ENCODE measurements around the gene MCM10. TPM values are rescaled to one million over a fixed set of nuclear protein-coding genes. Genes with fewer than 3 reads are reported as not detected.

Gene MCM10
- total and polyA plus RNA-seq, 2 donors from 2014 or later: 0.50 TPM; not detected in 1

- Histone ChIP-seq H3K27ac (ENCODE audit: low read depth in 2 of 2, low read length in 2 of 2) (no peak overlapping the region), H3K4me1 (ENCODE audit: control insufficient read depth in 2 of 3, insufficient read depth in 2 of 3, low read depth in 1 of 3, low read length in 3 of 3) (no peaks in the 10 kb centered on the region), H3K4me3 (ENCODE audit: low read length in 3 of 3) (no peak overlapping the region), H3K9me3 (ENCODE audit: control insufficient read depth in 2 of 3, insufficient read depth in 1 of 3, low read length in 3 of 3) (peaks cover 0 to 3% (median 0%) of the 10 kb centered on the region in 3 donors), H3K36me3 (ENCODE audit: control insufficient read depth in 2 of 3, insufficient read depth in 3 of 3, low read length in 3 of 3) (no peaks in the 10 kb centered on the region), H3K27me3 (ENCODE audit: control insufficient read depth, insufficient read depth, low read length) (no peaks in the 10 kb centered on the region), H3K9ac (ENCODE audit: low read length in 3 of 3) (no peak overlapping the region)
- DNase-seq (peak in 1 of 5 donors; percentile 8), FAIRE-seq (no peak)
- intact Hi-C loops (cut with DNase I): no loop called here
- no peak for TF ChIP-seq CTCF (IDR thresholded peaks at IDR 0.05; ENCODE audit: borderline replicate concordance, extremely low read depth, insufficient read depth)
These were observed 28.6 kb downstream of the MCM10 start for GRCh38 chr10:13189961-13190360.

GRCh38 chr10:13190816-13191215, 29.5 kb downstream of the MCM10 start:
- Histone ChIP-seq H3K4me1 (ENCODE audit: control insufficient read depth in 2 of 3, insufficient read depth in 2 of 3, low read depth in 1 of 3, low read length in 3 of 3) (no peaks in the 10 kb centered on the region), H3K9me3 (ENCODE audit: control insufficient read depth in 2 of 3, insufficient read depth in 1 of 3, low read length in 3 of 3) (peaks cover 0 to 3% (median 0%) of the 10 kb centered on the region in 3 donors), H3K9ac (ENCODE audit: low read length in 3 of 3) (no peak overlapping the region), H3K36me3 (ENCODE audit: control insufficient read depth in 2 of 3, insufficient read depth in 3 of 3, low read length in 3 of 3) (no peaks in the 10 kb centered on the region), H3K27ac (ENCODE audit: low read depth in 2 of 2, low read length in 2 of 2) (no peak overlapping the region), H3K27me3 (ENCODE audit: control insufficient read depth, insufficient read depth, low read length) (no peaks in the 10 kb centered on the region), H3K4me3 (ENCODE audit: low read length in 3 of 3) (no peak overlapping the region)
- intact Hi-C loops (cut with DNase I): no loop called here
- no peak for TF ChIP-seq CTCF (IDR thresholded peaks at IDR 0.05; ENCODE audit: borderline replicate concordance, extremely low read depth, insufficient read depth)
- no peak for DNase-seq
- FAIRE-seq: no peak

GRCh38 chr10:13191362-13191761, 30.0 kb downstream of the MCM10 start:
- no peak overlapping the region for H3K4me3 ChIP-seq (ENCODE audit: low read length in 3 of 3)
- no peak overlapping the region for H3K9ac ChIP-seq (ENCODE audit: low read length in 3 of 3)
- no peaks in the 10 kb centered on the region for H3K4me1 ChIP-seq (ENCODE audit: control insufficient read depth in 2 of 3, insufficient read depth in 2 of 3, low read depth in 1 of 3, low read length in 3 of 3)
- TF ChIP-seq CTCF (IDR thresholded peaks at IDR 0.05; ENCODE audit: borderline replicate concordance, extremely low read depth, insufficient read depth): no peak
- no peak overlapping the region for H3K27ac ChIP-seq (ENCODE audit: low read depth in 2 of 2, low read length in 2 of 2)
- H3K36me3 ChIP-seq (ENCODE audit: control insufficient read depth in 2 of 3, insufficient read depth in 3 of 3, low read length in 3 of 3): no peaks in the 10 kb centered on the region
- intact Hi-C loops (cut with DNase I): no loop called here
- H3K9me3 ChIP-seq (ENCODE audit: control insufficient read depth in 2 of 3, insufficient read depth in 1 of 3, low read length in 3 of 3): peaks cover 0 to 3% (median 0%) of the 10 kb centered on the region in 3 donors
- H3K27me3 ChIP-seq (ENCODE audit: control insufficient read depth, insufficient read depth, low read length): no peaks in the 10 kb centered on the region
- no peak for FAIRE-seq
- DNase-seq: no peak

- Histone ChIP-seq H3K36me3 (ENCODE audit: control insufficient read depth in 2 of 3, insufficient read depth in 3 of 3, low read length in 3 of 3) (no peaks in the 10 kb centered on the region), H3K4me1 (ENCODE audit: control insufficient read depth in 2 of 3, insufficient read depth in 2 of 3, low read depth in 1 of 3, low read length in 3 of 3) (no peaks in the 10 kb centered on the region), H3K4me3 (ENCODE audit: low read length in 3 of 3) (no peak overlapping the region), H3K9ac (ENCODE audit: low read length in 3 of 3) (no peak overlapping the region), H3K27ac (ENCODE audit: low read depth in 2 of 2, low read length in 2 of 2) (no peak overlapping the region), H3K27me3 (ENCODE audit: control insufficient read depth, insufficient read depth, low read length) (no peaks in the 10 kb centered on the region), H3K9me3 (ENCODE audit: control insufficient read depth in 2 of 3, insufficient read depth in 1 of 3, low read length in 3 of 3) (no peaks in the 10 kb centered on the region)
- no peak for DNase-seq
- TF ChIP-seq CTCF (IDR thresholded peaks at IDR 0.05; ENCODE audit: borderline replicate concordance, extremely low read depth, insufficient read depth): no peak
- intact Hi-C loops (cut with DNase I): no loop called here
- no peak for FAIRE-seq
These were observed 32.3 kb downstream of the MCM10 start for GRCh38 chr10:13193637-13194036.
